Umbilical cord (tissue), 2 donors: Measurements from ENCODE around the gene PASD1. TPM values are rescaled to one million over a fixed set of nuclear protein-coding genes. Genes with fewer than 3 reads are reported as not detected.
"Not testable (repeated sequence)": the region's sequence is repeated elsewhere in the genome, so short reads cannot be mapped to it uniquely, and the experiment has no call there.

ENCODE experiments used
- DNase-seq: peaks from one replicate; pipeline ENCODE4 v3.0.0-alpha.2; 2015; ENCODE audit warnings: low spot score
- total RNA-seq: library from RNA; depleted of rRNA; stranded (reverse); fragments of >200 nt; gene quantifications from one replicate; pipeline ENCODE4 v1.2.3, GENCODE V29; 2014; ENCODE audit warnings: low replicate concordance; ENCODE audit not compliant: insufficient read depth

PASD1 gene
- 0.48 TPM for total RNA-seq

- DNase-seq: no peak
These were observed at the start of gene PASD1 for GRCh38 chrX:151563449-151563848. PASD1 (plus strand) TSS chrX:151563675; CDS start chrX:151601554, 37,879 bp downstream.

GRCh38 chrX:151515237-151515636 lies 48.2 kb upstream of the PASD1 start:
- no peak for DNase-seq

- DNase-seq: no peak
These were observed 46.8 kb upstream of the PASD1 start for GRCh38 chrX:151516538-151517187.

- no peak for DNase-seq
These were observed 46.1 kb upstream of the PASD1 start for GRCh38 chrX:151517421-151517820.

GRCh38 chrX:151523351-151523750 lies 40.1 kb upstream of the PASD1 start:
- no peak for DNase-seq

GRCh38 chrX:151536571-151536970 lies 26.9 kb upstream of the PASD1 start:
- no peak for DNase-seq

- no peak for DNase-seq
These were observed 25.9 kb upstream of the PASD1 start for GRCh38 chrX:151537572-151537971.

GRCh38 chrX:151538190-151539122 lies 25.0 kb upstream of the PASD1 start:
- peak; percentile 32 for DNase-seq

- no peak for DNase-seq
These were observed 19.8 kb upstream of the PASD1 start for GRCh38 chrX:151543706-151544105.

GRCh38 chrX:151546226-151546625 lies 17.2 kb upstream of the PASD1 start:
- not testable (repeated sequence) for DNase-seq

- DNase-seq: not testable (repeated sequence)
These were observed 12.3 kb upstream of the PASD1 start for GRCh38 chrX:151551176-151551575.

- no peak for DNase-seq
These were observed 10.7 kb upstream of the PASD1 start for GRCh38 chrX:151552743-151553142.

GRCh38 chrX:151555301-151555700 lies 8.2 kb upstream of the PASD1 start:
- not testable (repeated sequence) for DNase-seq

- not testable (repeated sequence) for DNase-seq
These were observed 990 bp upstream of the PASD1 start for GRCh38 chrX:151562485-151562884.

- not testable (repeated sequence) for DNase-seq
These were observed 472 bp upstream of the PASD1 start for GRCh38 chrX:151563003-151563402.

GRCh38 chrX:151564035-151564434 lies 560 bp downstream of the PASD1 start:
- DNase-seq: no peak

GRCh38 chrX:151566872-151567271 lies 3.4 kb downstream of the PASD1 start:
- not testable (repeated sequence) for DNase-seq

- no peak for DNase-seq
These were observed 7.1 kb downstream of the PASD1 start for GRCh38 chrX:151570561-151570960.

GRCh38 chrX:151593384-151593783 lies 29.9 kb downstream of the PASD1 start:
- not testable (repeated sequence) for DNase-seq

GRCh38 chrX:151596282-151596681 lies 32.8 kb downstream of the PASD1 start:
- DNase-seq: no peak

- DNase-seq: no peak
These were observed 41.5 kb downstream of the PASD1 start for GRCh38 chrX:151604931-151605330.

- no peak for DNase-seq
These were observed 45.7 kb downstream of the PASD1 start for GRCh38 chrX:151609222-151609621.

- peak; percentile 1 for DNase-seq
These were observed 57.9 kb downstream of the PASD1 start for GRCh38 chrX:151621422-151621821.
